ENCODE data around the gene TMPRSS4. TPM values are rescaled to one million over a fixed set of nuclear protein-coding genes. Genes with fewer than 3 reads are reported as not detected.

The TMPRSS4 gene
- total and polyA plus RNA-seq, 2 of the 4 experiments (the other 2 are of a cell fraction): not detected

DNA sequence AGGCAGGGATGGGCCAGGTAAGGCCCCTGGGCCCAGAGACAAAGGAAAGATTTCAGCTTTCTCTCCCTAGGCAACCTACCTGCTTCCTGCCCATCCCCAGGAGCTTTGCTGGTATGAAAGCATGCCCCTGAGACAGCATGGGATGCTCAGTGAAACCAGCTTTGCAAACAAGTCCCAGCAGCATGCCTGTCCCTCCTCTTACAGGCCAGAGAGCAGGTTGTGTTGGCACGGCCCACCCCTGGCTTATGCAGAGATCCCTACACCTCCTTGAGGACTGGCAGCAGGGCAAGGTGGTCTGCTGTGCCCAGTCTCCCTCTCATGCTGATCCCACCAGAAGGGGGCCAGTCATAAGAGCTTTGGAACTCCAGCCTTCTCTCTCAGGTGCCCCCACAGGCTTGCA lies 72.6 kb downstream of the TMPRSS4 start:
- no peak overlapping the region for H3K4me2 ChIP-seq (ENCODE audit: low read depth, low read length)
- dilution Hi-C loops (cut with HindIII; ENCODE audit: low sequenced_read_pairs, unreplicated experiment): no loop called here
- POLR2A ChIA-PET (ENCODE audit: unreplicated experiment): no interaction called here
- no peak overlapping the region for H2AK5ac ChIP-seq (ENCODE audit: low read depth, low read length)
- H4K91ac ChIP-seq (ENCODE audit: insufficient read depth, low read depth, low read length): no peak overlapping the region
- H3K4ac ChIP-seq (ENCODE audit: low read depth, low read length): no peak overlapping the region
- no peak overlapping the region for H3K4me3 ChIP-seq (ENCODE audit: insufficient read depth, low read depth, low read length)
- H2BK120ac ChIP-seq (ENCODE audit: low read depth, low read length): no peak overlapping the region
- H2BK20ac ChIP-seq (ENCODE audit: low read depth, low read length): no peak overlapping the region
- no peaks in the 10 kb centered on the region for H4K20me1 ChIP-seq (ENCODE audit: insufficient read depth, low read length)
- no peaks in the 10 kb centered on the region for H3K79me1 ChIP-seq (ENCODE audit: low read depth in 1 of 2, low read length in 2 of 2)
- H3K56ac ChIP-seq (ENCODE audit: extremely low read depth, insufficient read depth, low read length): no peak overlapping the region
- H4K8ac ChIP-seq (ENCODE audit: low read depth in 2 of 2, low read length in 2 of 2): no peak overlapping the region
- no peak overlapping the region for H3K23ac ChIP-seq (ENCODE audit: low read depth, low read length)
- no peak overlapping the region for H4K5ac ChIP-seq (ENCODE audit: low read depth, low read length)
- WGBS, 2 experiments (ENCODE audit: extremely low coverage in 2 of 2, insufficient read length in 1 of 2): 50% methylated on average over 1 of the region's 1 CpG; no CpG with 5 or more reads in 1 of the 2 experiments
- H2AK9ac ChIP-seq (replicated peaks; ENCODE audit: low read depth, low read length, poor library complexity): no peak overlapping the region
- no peaks in the 10 kb centered on the region for H3K9me1 ChIP-seq (ENCODE audit: insufficient read depth, low read length)
- intact Hi-C loops (cut with micrococcal nuclease): loop anchor here (5.0 kb wide), 2 partner anchors 338 to 418 kb away; partner anchors contain the start of gene IFT46
- TF ChIP-seq FOS (IDR thresholded peaks at IDR 0.05; ENCODE audit: low read depth, low read length) (no peak), RFX5 (IDR thresholded peaks at IDR 0.05; ENCODE audit: low read depth, low read length) (no peak), CHD1 (IDR thresholded peaks at IDR 0.05; ENCODE audit: low read depth, low read length) (no peak), RCOR1 (IDR thresholded peaks at IDR 0.05; ENCODE audit: insufficient replicate concordance, low read length) (no peak), BHLHE40 (IDR thresholded peaks at IDR 0.05; ENCODE audit: low read depth, low read length) (no peak), MAZ (IDR thresholded peaks at IDR 0.05; ENCODE audit: borderline replicate concordance, low read depth, low read length) (no peak), RAD21 (IDR thresholded peaks at IDR 0.05; ENCODE audit: low read length) (no peak), SMC3 (IDR thresholded peaks at IDR 0.05; ENCODE audit: low read depth, low read length) (no peak), MAFK (IDR thresholded peaks at IDR 0.05; ENCODE audit: low read depth, low read length) (no peak)
- TF ChIP-seq, protein P1, sequence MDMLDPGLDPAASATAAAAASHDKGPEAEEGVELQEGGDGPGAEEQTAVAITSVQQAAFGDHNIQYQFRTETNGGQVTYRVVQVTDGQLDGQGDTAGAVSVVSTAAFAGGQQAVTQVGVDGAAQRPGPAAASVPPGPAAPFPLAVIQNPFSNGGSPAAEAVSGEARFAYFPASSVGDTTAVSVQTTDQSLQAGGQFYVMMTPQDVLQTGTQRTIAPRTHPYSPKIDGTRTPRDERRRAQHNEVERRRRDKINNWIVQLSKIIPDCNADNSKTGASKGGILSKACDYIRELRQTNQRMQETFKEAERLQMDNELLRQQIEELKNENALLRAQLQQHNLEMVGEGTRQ (IDR thresholded peaks at IDR 0.05; ENCODE audit: low read depth, low read length): no peak
- no peak overlapping the region for H2BK15ac ChIP-seq (ENCODE audit: low read depth, low read length)
- CTCF ChIA-PET: interaction anchor here (0.5 to 0.6 kb wide), 2 partner anchors 31 to 428 kb away, joined by 3 to 4 read pairs; no protein-coding TSS in a partner anchor
- H3K9me3 ChIP-seq (ENCODE audit: control insufficient read depth, insufficient read depth, low read length): no peaks in the 10 kb centered on the region
- H3K18ac ChIP-seq (ENCODE audit: low read depth, low read length): no peak overlapping the region
- in situ Hi-C loops (cut with MboI; ENCODE audit: low sequenced_read_pairs): loop anchor here (10.0 kb wide), 1 partner anchor 205 kb away; the partner anchor contains the start of gene UBE4A
- H3K27ac ChIP-seq (ENCODE audit: insufficient read depth, low read length): no peak overlapping the region
- no TSS peak for BruUV-seq (replicated peaks)
- H3K4me1 ChIP-seq (ENCODE audit: control insufficient read depth, insufficient read depth, low read length): no peaks in the 10 kb centered on the region; the same call in 1 of the 2 replicates
- DNase-seq (no peak), ATAC-seq (ENCODE audit: low read depth) (no peak)
- no peak overlapping the region for H2AFZ ChIP-seq (replicated peaks; ENCODE audit: low read length, poor library complexity)
- peaks cover 63% of the 10 kb centered on the region for H3K27me3 ChIP-seq (ENCODE audit: control insufficient read depth, insufficient read depth, low read length)
- H2BK5ac ChIP-seq (ENCODE audit: low read depth, low read length, poor library complexity, severe bottlenecking): no peak overlapping the region
- no peaks in the 10 kb centered on the region for H3K36me3 ChIP-seq (ENCODE audit: control insufficient read depth, insufficient read depth, low read length)
- H3K14ac ChIP-seq (replicated peaks; ENCODE audit: low read depth, low read length): no peak overlapping the region
- no peak overlapping the region for H3K9ac ChIP-seq (ENCODE audit: low read depth, low read length)

All from IMR-90 (cell line).